ENCODE data around the gene CDK6.
"Not testable (repeated sequence)": the region's sequence is repeated elsewhere in the genome, so short reads cannot be mapped to it uniquely, and the experiment has no call there.

Gene CDK6

GRCh38 chr7:92836489-92836999, at the start of gene CDK6:
Gene CDK6 (minus strand): TSS chr7:92836573. CDS start chr7:92833323, 3,250 bp downstream.
- DNase-seq (ENCODE audit: low spot score), result peak; percentile 37

- not testable (repeated sequence) for DNase-seq (ENCODE audit: low spot score)
These were observed 49.7 kb upstream of the CDK6 start for GRCh38 chr7:92886039-92886438.

- no peak for DNase-seq (ENCODE audit: low spot score)
These were observed 47.8 kb upstream of the CDK6 start for GRCh38 chr7:92884218-92884617.

GRCh38 chr7:92882760-92883159, 46.4 kb upstream of the CDK6 start:
- no peak for DNase-seq (ENCODE audit: low spot score)

DNA sequence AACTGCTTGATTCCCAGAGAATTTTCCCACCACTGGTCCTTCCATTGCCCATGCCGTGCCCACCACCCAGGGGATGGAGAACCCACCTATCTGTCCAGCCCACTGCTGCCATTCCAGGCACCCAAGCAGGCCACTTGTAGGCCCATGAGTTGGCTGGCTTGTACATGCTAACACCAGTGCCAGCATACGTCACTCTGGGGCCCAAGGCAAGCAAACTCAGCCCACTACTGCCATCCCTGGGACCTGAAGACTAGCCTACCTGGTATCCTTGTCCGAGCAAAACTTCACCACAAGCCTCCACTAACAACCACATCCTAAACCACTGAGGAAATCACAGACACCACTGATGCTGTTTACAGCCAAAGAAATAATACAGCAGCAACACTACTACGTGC, 44.7 kb upstream of the CDK6 start:
- no peak for DNase-seq (ENCODE audit: low spot score)

DNA sequence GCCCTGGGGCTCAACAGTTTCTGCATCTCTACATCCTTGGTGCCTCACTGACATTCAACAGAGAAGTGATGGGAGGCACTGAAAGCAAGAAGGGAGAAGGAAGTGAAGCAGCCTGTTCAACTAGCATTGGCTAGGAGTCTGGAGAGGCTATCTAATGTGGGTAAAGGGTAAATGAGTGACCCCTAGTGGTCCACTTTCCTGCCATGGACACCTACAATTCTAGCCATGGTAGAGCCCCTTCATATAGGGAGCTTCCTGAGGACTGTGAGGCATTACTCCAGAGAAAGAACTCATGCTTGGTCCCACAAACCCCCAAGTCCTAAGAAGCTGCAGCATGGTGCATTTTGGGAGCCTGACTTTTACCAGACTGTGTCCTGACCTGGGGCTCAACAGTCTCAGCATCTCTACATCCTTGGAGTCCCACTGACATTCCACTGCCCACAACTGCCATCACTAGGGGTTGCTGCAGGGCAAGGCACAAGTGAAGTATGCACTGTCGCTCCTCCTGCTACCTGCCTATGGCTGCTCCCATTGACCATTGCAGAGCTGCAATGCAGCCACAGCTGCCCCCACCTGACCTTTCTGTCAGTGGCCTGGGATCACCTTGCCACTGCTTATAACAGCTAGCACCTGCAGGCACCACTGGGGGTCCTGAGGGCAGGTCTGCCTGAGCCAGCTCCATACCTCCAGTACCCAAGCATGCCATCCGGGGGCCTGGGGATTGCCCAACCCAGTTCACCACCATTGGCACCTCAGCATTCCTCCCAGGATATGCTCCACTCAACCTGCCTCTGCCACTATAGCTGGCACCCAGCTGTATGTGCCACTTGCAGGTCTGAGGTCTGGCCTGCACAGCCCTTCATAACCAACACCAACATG, 44.1 kb upstream of the CDK6 start:
- DNase-seq (ENCODE audit: low spot score), result peak; percentile 30

DNA sequence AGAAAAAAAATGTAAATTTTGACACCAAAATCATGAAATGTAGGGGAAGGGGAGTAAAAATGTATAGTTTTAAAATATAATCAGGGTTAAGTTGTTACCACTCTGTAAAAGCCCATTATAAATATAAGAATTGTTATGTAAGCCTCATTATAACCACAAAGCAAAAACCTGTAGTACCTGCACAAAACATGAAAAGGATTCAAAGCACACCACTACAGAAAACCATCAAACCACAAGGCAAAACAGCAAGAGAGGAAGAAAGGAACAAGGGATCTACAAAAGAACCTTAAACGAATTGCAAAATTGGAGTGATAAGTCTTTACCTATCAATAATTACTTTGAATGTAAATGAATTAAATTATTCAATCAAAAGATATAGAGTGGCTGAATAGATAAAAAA, 41.0 kb upstream of the CDK6 start:
- DNase-seq (ENCODE audit: low spot score), result no peak

- no peak for DNase-seq (ENCODE audit: low spot score)
These were observed 40.5 kb upstream of the CDK6 start for GRCh38 chr7:92876836-92877235.

DNA sequence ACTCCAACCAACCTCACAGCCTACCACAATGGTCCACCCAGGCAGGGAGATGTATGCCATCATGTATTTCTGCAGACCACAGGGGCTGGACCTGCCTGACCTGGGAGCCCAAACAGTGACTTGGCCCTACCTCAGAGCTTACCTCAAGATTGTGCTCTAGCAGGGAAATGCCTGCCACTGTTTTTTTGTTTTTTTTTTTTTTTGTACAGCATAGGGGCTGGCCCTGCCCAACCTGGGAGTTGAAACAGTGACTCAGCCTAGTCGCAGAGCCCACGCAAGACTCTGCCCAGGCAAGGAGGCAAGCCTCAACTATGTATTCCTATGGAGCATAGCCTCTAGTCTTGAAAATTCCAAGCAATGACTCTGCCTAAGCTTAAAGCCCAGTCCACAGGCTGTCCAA, 39.3 kb upstream of the CDK6 start:
- no peak for DNase-seq (ENCODE audit: low spot score)

DNA sequence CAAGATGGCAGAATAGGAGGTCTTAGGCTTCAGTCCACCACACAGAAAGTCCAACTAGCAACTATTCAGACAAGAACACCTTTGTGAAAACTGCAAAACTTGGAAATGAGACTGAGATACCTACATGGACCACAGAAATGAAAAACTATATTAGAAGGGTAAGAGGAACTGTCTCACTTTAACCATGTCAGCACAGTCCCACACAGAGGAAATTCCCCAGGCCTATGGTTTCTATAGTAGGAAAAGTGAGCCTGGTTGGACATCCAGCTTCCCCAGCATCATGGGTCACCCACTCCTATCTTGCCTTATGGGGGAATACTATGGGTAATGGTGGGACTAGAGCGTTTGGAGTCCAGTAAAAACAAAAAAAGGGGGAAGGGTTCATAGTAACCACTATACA, 38.8 kb upstream of the CDK6 start:
- no peak for DNase-seq (ENCODE audit: low spot score)

GRCh38 chr7:92874567-92874966, 38.2 kb upstream of the CDK6 start:
- peak; percentile 51 for DNase-seq (ENCODE audit: low spot score)

- no peak for DNase-seq (ENCODE audit: low spot score)
These were observed 37.4 kb upstream of the CDK6 start for GRCh38 chr7:92873776-92874175.

DNA sequence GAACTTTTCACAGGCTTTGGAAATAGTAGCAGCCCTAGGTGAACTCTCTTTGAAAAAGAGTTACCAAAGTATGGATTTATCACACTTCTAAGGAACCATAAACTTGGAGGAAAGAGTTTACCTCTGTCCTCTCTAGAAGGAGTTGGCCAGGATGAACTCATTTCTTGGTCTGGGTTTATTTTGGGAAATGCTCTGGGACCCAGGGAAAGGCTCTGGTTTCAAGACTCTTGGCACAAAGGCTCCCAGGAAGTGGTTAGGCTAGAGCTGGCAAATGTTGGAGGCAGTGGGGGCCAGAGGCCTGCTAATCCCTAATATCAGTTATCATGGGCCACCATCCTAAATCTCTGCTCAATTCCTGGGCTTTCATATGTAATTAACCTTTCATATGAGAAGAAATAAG, 36.3 kb upstream of the CDK6 start:
- no peak for DNase-seq (ENCODE audit: low spot score)

- no peak for DNase-seq (ENCODE audit: low spot score)
These were observed 32.4 kb upstream of the CDK6 start for GRCh38 chr7:92868683-92869293.

DNA sequence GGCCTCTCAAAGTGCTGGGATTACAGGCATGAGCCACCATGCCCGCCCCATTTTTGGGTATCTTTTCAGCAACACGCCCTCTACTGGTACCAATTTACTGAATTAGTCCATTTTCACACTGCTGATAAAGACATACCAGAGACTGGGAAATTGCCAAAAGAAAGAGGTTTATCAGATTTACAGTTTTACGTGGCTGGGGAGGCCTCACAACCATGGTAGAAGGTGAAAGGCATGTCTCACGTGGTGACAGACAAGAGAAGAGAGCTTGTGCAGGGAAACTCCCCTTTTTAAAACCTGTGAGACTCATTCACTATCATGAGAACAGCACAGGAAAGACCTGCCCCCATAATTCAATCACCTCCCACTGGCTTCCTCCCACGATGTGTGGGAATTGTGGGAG, 27.8 kb upstream of the CDK6 start:
- DNase-seq (ENCODE audit: low spot score), result not testable (repeated sequence)

GRCh38 chr7:92856436-92856835, 20.1 kb upstream of the CDK6 start:
- no peak for DNase-seq (ENCODE audit: low spot score)

DNA sequence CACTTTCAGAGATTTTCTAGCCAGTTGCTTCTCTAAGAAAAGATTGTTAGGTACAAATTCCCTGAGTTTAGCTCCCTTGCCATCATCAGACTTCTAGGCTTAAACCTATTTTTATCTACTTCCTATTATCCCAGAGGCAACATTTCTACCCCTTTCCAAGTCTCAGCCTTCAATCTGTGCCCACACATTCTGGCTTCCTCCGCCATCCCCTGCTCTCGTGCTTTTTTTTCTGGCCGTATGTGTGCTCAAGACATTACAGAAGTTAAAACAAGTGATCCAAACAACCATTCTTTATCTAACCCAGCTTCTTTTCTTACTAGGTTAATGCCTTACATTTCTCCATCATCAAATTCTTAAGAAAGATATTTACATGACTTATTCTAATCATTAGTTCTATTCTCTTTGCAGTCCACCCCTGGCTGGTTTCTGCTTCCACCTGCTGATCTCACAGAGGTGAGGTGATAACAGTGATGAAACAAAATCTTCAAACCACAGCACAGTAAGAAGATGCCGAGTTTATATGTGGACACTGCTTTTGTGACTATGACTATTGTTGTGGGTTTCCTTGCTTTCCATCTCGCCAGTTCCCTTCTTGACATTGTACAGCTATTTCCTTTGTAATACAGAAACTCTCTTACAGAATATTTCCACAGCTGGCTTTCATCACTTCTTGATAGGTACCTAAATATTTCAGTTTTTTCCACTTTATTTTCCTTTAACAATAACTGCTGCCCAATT, 18.3 kb upstream of the CDK6 start:
- no peak for DNase-seq (ENCODE audit: low spot score)

DNA sequence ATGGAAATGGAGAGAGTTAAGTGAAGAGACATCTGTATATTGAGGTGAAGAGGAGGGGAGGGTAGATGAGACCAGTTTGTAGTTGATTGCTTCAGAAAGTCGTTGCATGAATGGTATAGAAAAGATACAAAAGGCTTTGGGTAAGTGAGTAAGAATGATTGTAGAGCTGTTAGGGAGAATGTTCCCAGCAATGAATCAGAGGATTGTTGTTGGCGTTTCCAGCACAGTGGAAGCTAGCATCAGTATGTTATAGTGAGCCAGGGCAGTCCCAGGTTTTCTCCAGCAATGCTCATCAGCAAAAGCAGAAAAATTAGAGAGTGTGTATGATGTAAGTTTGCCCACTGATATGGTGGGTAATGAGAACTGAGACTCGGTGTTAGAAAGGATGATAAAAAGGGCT, 15.4 kb upstream of the CDK6 start:
- no peak for DNase-seq (ENCODE audit: low spot score)

DNA sequence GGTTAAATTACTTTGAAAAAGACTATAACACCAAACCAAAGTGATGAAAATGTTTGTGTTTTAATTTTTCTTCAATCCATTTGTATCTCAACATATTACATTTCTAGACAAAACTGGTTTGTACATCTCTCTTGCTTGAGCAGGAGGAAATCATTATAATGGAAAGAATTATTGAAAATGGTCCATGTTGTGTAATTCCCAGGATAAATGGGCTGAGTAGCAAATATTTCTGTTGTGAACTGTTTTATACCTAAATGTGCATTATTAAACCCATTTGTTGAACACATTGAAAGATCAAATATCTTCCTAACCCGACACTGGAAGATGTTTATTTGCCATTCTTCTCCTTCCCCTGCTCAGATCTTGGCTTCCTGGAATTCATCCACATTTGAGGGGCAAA, 14.1 kb upstream of the CDK6 start:
- DNase-seq (ENCODE audit: low spot score), result no peak

GRCh38 chr7:92849322-92849721, 12.9 kb upstream of the CDK6 start:
- no peak for DNase-seq (ENCODE audit: low spot score)

- DNase-seq (ENCODE audit: low spot score), result no peak
These were observed 12.5 kb upstream of the CDK6 start for GRCh38 chr7:92848851-92849250.

DNA sequence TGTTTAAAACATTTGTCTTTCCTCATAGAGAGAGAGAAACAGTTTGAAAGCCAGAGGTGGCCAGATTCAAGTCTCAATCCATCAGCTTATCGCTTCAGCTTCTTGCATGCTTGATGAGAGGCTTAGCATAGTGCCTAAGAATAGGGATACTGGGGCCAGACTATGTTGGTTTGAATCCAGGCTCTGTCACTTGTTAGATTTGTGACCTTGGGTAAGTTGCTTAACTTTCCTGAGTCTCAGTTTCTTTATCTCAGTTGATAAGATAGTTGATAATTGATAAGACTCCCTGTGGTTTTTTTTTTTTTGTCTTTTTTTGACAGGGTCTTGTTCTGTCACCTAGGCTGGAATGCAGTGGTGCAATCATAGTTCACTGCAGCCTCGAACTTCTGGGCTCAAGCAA, 12.1 kb upstream of the CDK6 start:
- DNase-seq (ENCODE audit: low spot score), result no peak

- DNase-seq (ENCODE audit: low spot score), result no peak
These were observed 10.9 kb upstream of the CDK6 start for GRCh38 chr7:92847305-92847704.
